K562 (cell line): ENCODE measurements around the gene CELA3A. TPM values are rescaled to one million over a fixed set of nuclear protein-coding genes. Genes with fewer than 3 reads are reported as not detected.

Experiments
- BRCA1 ChIP-seq, 2 experiments: fragments of 450-650 bp in 1 of 2; sonication (generic) in 1 of 2; formaldehyde crosslinking in 1 of 2; IDR thresholded peaks; 2 replicates each; pipeline versions ENCODE4 v1.5.0 to v1.6.1; 2017 to 2020; ENCODE audit warnings: mild to moderate bottlenecking in 1 of 2, missing genetic modification reagents in 1 of 2
- NFYB ChIP-seq: IDR thresholded peaks from 2 replicates; pipeline ENCODE4 v1.6.1; 2011; ENCODE audit warnings: mild to moderate bottlenecking, moderate library complexity; ENCODE audit not compliant: insufficient read length; ENCODE audit errors: extremely low read depth
- POLR2A ChIP-seq: fragments of 450-650 bp; conservative IDR thresholded peaks from 2 replicates; pipeline ENCODE4 v1.6.1; 2016
- POLR2G ChIP-seq: fragments of 200-400 bp; formaldehyde crosslinking; IDR thresholded peaks from 2 replicates; pipeline ENCODE4 v1.6.1; 2017; ENCODE audit warnings: low read depth, mild to moderate bottlenecking, antibody characterized with exemption, low read length, moderate library complexity
- RAD21 ChIP-seq, 2 experiments: fragments of 250-450 bp in 1 of 2; fragments of 450-650 bp in 1 of 2; sonication (Bioruptor Pico) in 1 of 2; formaldehyde crosslinking in 1 of 2; IDR thresholded peaks in 1 of 2; conservative IDR thresholded peaks in 1 of 2; 2 replicates each; pipeline versions ENCODE4 v1.4.0 to v1.8.0; 2020 to 2022; ENCODE audit warnings: mild to moderate bottlenecking in 2 of 2, moderate library complexity in 1 of 2
- RBM39 ChIP-seq: fragments of 200-400 bp; formaldehyde crosslinking; optimal IDR thresholded peaks from 2 replicates; pipeline ENCODE3; 2018; ENCODE audit warnings: low read depth, low read length
- SP1 ChIP-seq: sonication (generic); formaldehyde crosslinking; IDR thresholded peaks from 2 replicates; pipeline ENCODE4 v1.8.1; 2022; ENCODE audit warnings: mild to moderate bottlenecking, missing genetic modification reagents
- U2AF2 ChIP-seq: fragments of 200-400 bp; formaldehyde crosslinking; optimal IDR thresholded peaks from 2 replicates; pipeline ENCODE3; 2017; ENCODE audit warnings: low read depth, mild to moderate bottlenecking, low read length
- ZNF41 ChIP-seq: fragments of 250-450 bp; sonication (Bioruptor Pico); conservative IDR thresholded peaks from 2 replicates; pipeline ENCODE4 v1.4.0; 2020; ENCODE audit warnings: mild to moderate bottlenecking
- polyA plus RNA-seq, 8 experiments: library from polyadenylated mRNA; depleted of rRNA in 4 of 8; stranded (reverse) in 5 of 8; unstranded in 3 of 8; fragments of >200 nt; fragmentation: Nextera tagmentation in 2 of 8; fragmentation: Illumina TruSeq in 1 of 8; extraction: Ambion mirVana in 2 of 8; extraction: Trizol in 1 of 8; gene quantifications; 2 replicates each; pipeline versions ENCODE4 v1.2.1 to v1.2.3, GENCODE V29; 2011 to 2014; ENCODE audit warnings: inconsistent platforms in 1 of 8, missing spikeins in 1 of 8
- total RNA-seq, 7 experiments: library from RNA; depleted of rRNA in 6 of 7; stranded (reverse); fragments of >200 nt in 6 of 7; fragmentation: Illumina TruSeq in 2 of 7; extraction: Trizol in 2 of 7; gene quantifications; 2 replicates each; pipeline versions ENCODE4 v1.2.1 to v1.2.3, GENCODE V29; 2011 to 2021; ENCODE audit warnings: low replicate concordance in 1 of 7
- TF ChIP-seq, protein P1 (sequence below): fragments of 450-650 bp; IDR thresholded peaks from 2 replicates; pipeline ENCODE4 v1.6.1; 2016; ENCODE audit warnings: mild to moderate bottlenecking, moderate library complexity
- TF ChIP-seq, protein P2 (sequence below): fragments of 250-450 bp; sonication (Bioruptor Pico); IDR thresholded peaks from 2 replicates; pipeline ENCODE4 v1.5.0; 2022; ENCODE audit warnings: mild to moderate bottlenecking
- TF ChIP-seq, protein P3 (sequence below): fragments of 450-650 bp; formaldehyde crosslinking; IDR thresholded peaks from 2 replicates; pipeline ENCODE4 v1.4.0; 2022; ENCODE audit warnings: mild to moderate bottlenecking, moderate library complexity

Gene CELA3A
- total and polyA plus RNA-seq, 9 of the 15 experiments (the other 6 are each of a cell fraction or from before 2014, with no cell fraction given), result 5.4 TPM; not detected in 8

DNA sequence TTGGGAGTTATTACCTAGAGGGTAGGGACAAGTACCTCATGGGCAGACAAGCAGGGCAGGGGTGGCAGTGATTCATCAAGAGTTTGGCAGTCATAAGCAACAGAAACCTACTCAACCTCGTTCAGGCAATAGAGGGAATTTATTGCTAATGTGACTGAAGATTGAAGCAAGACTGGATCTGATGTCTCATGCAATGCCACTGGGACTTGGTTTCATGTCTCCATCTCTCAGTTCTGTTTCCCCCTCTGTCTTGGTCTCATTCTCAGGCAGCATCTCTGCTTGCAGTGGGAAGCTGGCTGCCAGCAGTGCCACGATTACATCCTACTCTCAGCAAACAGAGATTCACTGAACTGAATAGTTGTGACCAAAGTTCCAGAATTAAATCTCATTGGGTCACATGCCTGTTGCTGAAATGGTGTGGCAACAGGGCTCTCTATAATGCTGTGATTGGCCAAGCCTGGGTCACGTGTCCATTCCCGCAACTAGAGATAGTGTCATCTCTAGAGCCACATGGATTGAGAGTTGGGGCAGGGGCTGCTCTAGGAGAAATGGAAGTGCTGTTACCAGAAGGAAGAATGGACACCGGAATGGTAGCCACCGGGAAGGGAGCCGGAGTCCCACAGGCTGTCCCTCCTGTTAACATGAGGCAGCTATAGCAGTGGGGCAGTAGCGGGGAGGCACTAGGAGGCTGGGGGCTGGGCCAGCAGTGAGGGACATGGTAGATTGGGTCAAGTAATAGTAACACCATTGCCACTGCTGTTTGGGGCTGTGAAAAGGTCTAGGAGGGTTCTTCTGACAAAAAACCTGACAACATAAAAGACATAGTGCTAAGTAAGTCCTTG lies 47.1 kb downstream of the CELA3A start (continued):
- 0 out of 4 replicates have a peak, but pooled peaks of 1 of the 2 experiments have one; percentile 1 for TF ChIP-seq RAD21 (CRISPR knock-in tag; conservative IDR thresholded peaks at IDR 0.05 in 1 of 2, IDR thresholded peaks at IDR 0.05 in 1 of 2)
- peak; percentile 73 for TF ChIP-seq NFYB
- TF ChIP-seq, protein P1, sequence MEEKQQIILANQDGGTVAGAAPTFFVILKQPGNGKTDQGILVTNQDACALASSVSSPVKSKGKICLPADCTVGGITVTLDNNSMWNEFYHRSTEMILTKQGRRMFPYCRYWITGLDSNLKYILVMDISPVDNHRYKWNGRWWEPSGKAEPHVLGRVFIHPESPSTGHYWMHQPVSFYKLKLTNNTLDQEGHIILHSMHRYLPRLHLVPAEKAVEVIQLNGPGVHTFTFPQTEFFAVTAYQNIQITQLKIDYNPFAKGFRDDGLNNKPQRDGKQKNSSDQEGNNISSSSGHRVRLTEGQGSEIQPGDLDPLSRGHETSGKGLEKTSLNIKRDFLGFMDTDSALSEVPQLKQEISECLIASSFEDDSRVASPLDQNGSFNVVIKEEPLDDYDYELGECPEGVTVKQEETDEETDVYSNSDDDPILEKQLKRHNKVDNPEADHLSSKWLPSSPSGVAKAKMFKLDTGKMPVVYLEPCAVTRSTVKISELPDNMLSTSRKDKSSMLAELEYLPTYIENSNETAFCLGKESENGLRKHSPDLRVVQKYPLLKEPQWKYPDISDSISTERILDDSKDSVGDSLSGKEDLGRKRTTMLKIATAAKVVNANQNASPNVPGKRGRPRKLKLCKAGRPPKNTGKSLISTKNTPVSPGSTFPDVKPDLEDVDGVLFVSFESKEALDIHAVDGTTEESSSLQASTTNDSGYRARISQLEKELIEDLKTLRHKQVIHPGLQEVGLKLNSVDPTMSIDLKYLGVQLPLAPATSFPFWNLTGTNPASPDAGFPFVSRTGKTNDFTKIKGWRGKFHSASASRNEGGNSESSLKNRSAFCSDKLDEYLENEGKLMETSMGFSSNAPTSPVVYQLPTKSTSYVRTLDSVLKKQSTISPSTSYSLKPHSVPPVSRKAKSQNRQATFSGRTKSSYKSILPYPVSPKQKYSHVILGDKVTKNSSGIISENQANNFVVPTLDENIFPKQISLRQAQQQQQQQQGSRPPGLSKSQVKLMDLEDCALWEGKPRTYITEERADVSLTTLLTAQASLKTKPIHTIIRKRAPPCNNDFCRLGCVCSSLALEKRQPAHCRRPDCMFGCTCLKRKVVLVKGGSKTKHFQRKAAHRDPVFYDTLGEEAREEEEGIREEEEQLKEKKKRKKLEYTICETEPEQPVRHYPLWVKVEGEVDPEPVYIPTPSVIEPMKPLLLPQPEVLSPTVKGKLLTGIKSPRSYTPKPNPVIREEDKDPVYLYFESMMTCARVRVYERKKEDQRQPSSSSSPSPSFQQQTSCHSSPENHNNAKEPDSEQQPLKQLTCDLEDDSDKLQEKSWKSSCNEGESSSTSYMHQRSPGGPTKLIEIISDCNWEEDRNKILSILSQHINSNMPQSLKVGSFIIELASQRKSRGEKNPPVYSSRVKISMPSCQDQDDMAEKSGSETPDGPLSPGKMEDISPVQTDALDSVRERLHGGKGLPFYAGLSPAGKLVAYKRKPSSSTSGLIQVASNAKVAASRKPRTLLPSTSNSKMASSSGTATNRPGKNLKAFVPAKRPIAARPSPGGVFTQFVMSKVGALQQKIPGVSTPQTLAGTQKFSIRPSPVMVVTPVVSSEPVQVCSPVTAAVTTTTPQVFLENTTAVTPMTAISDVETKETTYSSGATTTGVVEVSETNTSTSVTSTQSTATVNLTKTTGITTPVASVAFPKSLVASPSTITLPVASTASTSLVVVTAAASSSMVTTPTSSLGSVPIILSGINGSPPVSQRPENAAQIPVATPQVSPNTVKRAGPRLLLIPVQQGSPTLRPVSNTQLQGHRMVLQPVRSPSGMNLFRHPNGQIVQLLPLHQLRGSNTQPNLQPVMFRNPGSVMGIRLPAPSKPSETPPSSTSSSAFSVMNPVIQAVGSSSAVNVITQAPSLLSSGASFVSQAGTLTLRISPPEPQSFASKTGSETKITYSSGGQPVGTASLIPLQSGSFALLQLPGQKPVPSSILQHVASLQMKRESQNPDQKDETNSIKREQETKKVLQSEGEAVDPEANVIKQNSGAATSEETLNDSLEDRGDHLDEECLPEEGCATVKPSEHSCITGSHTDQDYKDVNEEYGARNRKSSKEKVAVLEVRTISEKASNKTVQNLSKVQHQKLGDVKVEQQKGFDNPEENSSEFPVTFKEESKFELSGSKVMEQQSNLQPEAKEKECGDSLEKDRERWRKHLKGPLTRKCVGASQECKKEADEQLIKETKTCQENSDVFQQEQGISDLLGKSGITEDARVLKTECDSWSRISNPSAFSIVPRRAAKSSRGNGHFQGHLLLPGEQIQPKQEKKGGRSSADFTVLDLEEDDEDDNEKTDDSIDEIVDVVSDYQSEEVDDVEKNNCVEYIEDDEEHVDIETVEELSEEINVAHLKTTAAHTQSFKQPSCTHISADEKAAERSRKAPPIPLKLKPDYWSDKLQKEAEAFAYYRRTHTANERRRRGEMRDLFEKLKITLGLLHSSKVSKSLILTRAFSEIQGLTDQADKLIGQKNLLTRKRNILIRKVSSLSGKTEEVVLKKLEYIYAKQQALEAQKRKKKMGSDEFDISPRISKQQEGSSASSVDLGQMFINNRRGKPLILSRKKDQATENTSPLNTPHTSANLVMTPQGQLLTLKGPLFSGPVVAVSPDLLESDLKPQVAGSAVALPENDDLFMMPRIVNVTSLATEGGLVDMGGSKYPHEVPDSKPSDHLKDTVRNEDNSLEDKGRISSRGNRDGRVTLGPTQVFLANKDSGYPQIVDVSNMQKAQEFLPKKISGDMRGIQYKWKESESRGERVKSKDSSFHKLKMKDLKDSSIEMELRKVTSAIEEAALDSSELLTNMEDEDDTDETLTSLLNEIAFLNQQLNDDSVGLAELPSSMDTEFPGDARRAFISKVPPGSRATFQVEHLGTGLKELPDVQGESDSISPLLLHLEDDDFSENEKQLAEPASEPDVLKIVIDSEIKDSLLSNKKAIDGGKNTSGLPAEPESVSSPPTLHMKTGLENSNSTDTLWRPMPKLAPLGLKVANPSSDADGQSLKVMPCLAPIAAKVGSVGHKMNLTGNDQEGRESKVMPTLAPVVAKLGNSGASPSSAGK, result peak; percentile 98
- TF ChIP-seq ZNF41 (CRISPR knock-in tag), result 0 out of 2 replicates have a peak, but pooled peaks have one; percentile 8
- TF ChIP-seq POLR2A, result peak; percentile 75
- TF ChIP-seq U2AF2, result no peak
- TF ChIP-seq RBM39, result no peak
- TF ChIP-seq SP1 (CRISPR knock-in tag), result peak; percentile 8; the same call in 1 of the 2 replicates
- TF ChIP-seq, protein P2, sequence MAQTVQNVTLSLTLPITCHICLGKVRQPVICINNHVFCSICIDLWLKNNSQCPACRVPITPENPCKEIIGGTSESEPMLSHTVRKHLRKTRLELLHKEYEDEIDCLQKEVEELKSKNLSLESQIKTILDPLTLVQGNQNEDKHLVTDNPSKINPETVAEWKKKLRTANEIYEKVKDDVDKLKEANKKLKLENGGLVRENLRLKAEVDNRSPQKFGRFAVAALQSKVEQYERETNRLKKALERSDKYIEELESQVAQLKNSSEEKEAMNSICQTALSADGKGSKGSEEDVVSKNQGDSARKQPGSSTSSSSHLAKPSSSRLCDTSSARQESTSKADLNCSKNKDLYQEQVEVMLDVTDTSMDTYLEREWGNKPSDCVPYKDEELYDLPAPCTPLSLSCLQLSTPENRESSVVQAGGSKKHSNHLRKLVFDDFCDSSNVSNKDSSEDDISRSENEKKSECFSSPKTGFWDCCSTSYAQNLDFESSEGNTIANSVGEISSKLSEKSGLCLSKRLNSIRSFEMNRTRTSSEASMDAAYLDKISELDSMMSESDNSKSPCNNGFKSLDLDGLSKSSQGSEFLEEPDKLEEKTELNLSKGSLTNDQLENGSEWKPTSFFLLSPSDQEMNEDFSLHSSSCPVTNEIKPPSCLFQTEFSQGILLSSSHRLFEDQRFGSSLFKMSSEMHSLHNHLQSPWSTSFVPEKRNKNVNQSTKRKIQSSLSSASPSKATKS, result no peak
- TF ChIP-seq POLR2G, result 0 out of 2 replicates have a peak, but pooled peaks have one; percentile 18
- TF ChIP-seq, protein P3, sequence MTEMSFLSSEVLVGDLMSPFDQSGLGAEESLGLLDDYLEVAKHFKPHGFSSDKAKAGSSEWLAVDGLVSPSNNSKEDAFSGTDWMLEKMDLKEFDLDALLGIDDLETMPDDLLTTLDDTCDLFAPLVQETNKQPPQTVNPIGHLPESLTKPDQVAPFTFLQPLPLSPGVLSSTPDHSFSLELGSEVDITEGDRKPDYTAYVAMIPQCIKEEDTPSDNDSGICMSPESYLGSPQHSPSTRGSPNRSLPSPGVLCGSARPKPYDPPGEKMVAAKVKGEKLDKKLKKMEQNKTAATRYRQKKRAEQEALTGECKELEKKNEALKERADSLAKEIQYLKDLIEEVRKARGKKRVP (CRISPR knock-in tag), result peak; percentile 53; the same call in 1 of the 2 replicates
- TF ChIP-seq BRCA1 (IDR thresholded peaks at IDR 0.05), result no peak
- no peak for TF ChIP-seq BRCA1 (CRISPR knock-in tag; IDR thresholded peaks at IDR 0.05)
